Tongue (tissue), 2 donors: ENCODE results near the gene CCNL1. TPM values are rescaled to one million over a fixed set of nuclear protein-coding genes. Genes with fewer than 3 reads are reported as not detected.
A peak's percentile ranks its signal among the peaks of the same experiment; 100 is the strongest.
"Not testable (repeated sequence)": the region's sequence is repeated elsewhere in the genome, so short reads cannot be mapped to it uniquely, and the experiment has no call there.

ENCODE experiments used
- DNase-seq: peaks from one replicate; pipeline ENCODE4 v3.0.0-alpha.2; 2015
- total RNA-seq: library from RNA; depleted of rRNA; stranded (reverse); fragments of >200 nt; gene quantifications from one replicate; pipeline ENCODE4 v1.2.3, GENCODE V29; 2014

CCNL1 gene
- total RNA-seq, 1 donor from 2014 or later: 197 TPM

- no peak for DNase-seq
Observed at GRCh38 chr3:157170861-157171260, 10.9 kb upstream of the CCNL1 start.

GRCh38 chr3:157167371-157168042, 7.6 kb upstream of the CCNL1 start:
- no peak for DNase-seq

GRCh38 chr3:157166561-157166960, 6.6 kb upstream of the CCNL1 start:
- no peak for DNase-seq

DNA sequence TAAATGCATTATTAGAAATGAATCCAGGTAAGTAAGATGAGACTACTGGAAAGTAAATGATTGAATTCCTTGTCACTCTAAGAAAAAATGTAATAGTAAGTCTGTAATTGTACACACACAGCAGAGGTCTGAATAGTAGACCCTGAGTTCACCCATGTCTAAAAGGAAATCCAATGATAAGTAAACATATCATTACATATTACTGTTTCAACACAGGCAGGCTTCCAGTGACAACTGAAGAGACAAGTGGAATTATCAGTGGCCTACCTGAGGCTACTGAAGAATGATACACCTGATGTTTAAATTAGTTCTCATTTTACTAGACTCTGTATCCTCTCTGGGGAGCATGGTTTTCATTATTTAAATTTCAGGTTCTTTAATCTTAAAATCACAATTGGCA, 6.2 kb upstream of the CCNL1 start:
- no peak for DNase-seq

GRCh38 chr3:157163217-157163953, 3.4 kb upstream of the CCNL1 start:
- no peak for DNase-seq

DNA sequence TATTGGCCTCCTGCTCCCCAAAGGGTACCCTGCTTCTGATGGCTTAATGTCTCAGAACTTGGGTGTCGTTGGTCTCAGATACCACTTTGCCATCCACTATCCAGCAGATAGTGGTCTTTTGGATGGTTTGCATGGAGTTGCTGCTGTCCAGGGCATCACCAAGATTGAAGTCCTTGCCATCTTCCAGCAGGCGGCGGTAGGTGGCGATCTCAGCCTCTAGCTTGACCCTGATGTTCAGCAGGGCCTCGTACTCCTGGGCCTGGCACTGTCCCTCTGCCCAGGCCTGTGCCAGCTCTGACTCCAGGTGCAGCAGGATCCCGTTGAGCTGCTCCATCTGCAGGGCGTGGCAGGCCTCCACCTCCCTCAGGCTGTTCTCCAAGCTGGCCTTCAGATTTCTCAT, 2.7 kb upstream of the CCNL1 start:
- not testable (repeated sequence) for DNase-seq

DNA sequence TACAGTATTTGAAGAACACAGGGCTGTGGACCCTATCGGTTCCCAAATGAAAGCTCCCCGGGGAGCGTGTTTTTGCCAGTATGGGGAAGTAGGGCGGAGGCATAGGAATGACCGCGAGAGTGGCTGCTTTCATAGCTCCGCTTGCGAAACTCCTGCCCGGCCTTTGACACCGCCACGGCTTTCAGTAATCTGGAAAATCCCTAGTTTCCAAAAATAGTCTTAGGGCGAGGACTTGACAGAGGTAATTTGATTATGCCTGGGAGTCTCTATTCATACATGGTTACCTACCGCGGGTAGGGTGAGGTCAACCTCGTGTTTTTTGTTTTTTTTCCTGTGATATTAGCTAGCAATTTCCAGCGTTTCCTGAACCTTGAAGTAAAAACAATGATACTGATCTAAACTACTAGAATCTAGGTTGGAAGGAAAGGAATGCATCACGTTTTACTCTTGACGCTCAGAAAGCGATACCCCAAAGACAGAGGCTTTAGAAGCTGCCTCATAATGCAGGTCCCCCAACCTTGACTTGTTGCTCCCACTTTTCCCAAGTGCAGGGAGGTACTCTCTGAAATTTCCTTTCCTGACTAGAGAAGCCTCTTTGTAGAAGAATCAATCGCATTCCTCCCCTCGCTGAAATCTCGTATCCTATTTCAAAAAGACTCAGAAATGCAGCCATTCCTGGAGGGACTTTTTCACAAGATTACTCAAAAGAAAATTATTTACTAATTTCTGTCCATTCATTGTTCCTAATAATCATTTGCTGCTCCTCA, 894 bp upstream of the CCNL1 start:
- peak; percentile 90 for DNase-seq

GRCh38 chr3:157159037-157159761, 748 bp downstream of the CCNL1 start:
- DNase-seq: peak; percentile 81

DNA sequence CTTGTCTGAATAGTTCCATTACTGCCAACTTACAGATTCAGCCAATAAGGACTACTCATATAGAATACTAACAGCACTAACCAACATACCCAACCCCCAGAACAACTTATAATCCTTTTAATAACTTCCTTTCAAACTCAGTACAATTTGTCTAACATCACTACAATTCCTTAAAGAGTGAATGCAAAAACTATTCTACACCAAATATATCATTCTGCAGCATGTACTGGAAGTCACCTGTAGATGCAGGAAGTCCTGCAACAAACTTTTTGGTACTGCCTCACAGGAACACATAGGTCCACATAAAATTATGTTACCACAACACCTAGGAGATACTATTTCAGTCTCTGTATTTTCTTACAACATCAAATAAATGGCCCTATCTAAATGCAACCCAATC, 2.1 kb downstream of the CCNL1 start:
- no peak for DNase-seq

DNA sequence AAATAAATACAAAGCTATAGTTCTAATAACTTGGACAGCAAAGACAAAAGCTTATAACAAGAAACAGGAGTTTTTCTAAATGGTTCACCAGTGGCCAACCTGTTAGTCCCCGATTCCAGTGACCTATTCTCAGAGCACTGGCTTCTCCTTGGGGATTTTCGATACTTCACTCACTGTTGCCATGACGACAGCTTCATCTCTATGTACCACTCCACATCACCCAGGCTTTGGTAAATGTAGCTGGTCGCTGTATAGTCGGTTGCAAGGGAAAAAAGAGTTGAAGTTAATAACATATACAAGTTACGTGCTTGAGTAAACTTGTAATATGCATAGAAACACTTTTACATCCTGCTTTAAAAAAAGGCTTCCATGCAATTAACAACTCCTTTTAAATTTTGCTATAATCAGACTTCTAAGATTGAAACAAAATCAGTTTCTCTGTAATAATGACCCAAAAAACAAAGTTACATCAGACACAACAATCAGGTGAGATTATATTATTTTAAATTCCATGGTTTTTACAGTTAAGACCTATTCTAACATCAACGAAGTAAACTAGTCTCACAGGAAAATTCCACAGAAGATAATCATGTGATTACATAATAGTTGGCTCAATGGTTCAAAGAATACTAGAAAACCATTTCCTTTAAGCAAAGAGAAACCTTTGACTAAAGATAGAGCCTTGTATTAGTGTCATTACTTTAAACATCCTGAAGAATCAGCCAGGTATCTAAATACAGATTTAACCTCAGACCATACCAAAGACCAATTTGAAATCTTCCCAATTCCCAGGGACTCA, 2.9 kb downstream of the CCNL1 start:
- no peak for DNase-seq

GRCh38 chr3:157155591-157155990, 4.4 kb downstream of the CCNL1 start:
- no peak for DNase-seq

DNA sequence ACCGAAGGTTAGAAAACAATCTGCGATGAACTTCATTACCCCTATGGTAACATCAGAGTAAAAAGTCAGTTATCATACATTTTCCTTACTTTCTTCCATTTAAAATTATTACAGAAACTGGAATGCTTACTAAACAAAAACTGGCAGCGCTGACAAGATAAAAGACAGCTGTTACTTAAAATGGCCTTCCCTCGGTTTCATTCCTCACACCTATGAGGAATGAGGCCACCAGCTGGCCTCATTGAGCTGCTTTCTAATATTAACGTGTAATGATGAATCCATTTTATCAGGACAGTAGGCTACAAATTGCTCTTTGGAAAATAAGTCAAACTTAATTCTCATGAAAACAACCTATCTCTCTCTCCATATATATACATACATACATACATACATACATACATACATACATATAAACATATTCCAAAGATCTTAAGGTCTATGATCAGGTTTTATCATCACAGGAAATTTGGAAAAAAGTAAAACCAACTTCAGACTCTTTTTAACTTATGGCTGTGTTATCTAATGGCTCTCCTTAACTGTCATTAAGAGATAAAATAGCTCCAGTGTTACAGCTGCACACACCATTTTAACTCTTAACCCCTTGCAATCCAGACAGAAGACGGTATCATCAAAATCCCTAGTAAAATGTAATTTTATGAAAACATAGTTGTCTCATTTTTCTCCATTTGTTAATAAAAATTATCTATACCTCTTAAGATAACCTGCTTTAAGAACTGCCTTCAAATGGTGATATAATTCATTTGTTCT, 5.2 kb downstream of the CCNL1 start:
- no peak for DNase-seq

- no peak for DNase-seq
Observed at GRCh38 chr3:157152930-157153329, 7.0 kb downstream of the CCNL1 start.

DNA sequence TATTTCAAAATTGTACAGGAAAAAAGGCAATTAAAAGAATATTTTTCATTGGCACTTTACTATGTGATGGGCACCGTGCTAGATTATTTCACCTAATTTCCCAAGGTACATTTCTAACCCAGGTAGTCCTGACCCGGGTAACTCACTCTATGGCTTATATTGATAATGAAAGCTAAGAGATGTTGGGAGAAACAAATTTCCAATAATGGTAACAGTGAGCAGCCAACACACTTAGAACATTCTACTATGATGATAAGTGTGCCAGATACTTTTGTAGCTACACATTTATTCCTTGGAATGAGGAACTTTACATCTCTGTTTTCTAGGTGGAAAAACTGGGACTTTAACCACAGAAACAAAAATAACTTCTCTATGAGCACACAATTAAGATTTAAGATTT, 7.5 kb downstream of the CCNL1 start:
- DNase-seq: no peak

- DNase-seq: no peak
Observed at GRCh38 chr3:157151627-157152026, 8.3 kb downstream of the CCNL1 start.

- DNase-seq: no peak
Observed at GRCh38 chr3:157151151-157151550, 8.8 kb downstream of the CCNL1 start.

DNA sequence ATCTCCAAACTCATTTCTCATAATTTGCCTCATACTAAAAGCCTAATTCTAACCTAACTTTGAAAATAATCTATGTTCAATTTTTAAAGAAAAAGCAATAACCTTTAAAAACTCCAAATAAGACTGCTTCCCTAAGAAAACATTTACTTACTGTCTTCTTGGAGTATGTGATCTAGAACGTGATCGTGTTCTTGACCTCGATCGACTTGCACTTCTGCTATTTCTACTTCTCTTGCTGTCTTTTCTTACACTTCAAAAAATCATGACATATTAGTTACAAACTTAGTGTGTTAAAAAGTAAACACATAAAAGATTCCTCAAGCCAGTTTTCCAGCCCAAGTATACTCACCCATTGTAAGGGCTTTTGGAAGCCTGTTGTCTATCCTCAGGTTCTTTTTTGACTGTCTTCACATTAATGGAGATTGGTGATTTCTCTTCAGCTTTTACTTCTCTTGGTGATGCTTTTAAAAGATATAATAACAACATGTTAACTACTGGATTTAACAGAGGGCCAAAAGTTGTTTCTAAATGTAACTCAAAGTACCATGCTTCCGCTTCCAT, 10.7 kb downstream of the CCNL1 start:
- DNase-seq: no peak

GRCh38 chr3:157148196-157148889, 11.6 kb downstream of the CCNL1 start:
- DNase-seq: no peak

- no peak for DNase-seq
Observed at GRCh38 chr3:157147099-157147803, 12.7 kb downstream of the CCNL1 start.
